ENCODE measurements around the gene LHPP. TPM values are rescaled to one million over a fixed set of nuclear protein-coding genes. Genes with fewer than 3 reads are reported as not detected.

LHPP gene, protein sequence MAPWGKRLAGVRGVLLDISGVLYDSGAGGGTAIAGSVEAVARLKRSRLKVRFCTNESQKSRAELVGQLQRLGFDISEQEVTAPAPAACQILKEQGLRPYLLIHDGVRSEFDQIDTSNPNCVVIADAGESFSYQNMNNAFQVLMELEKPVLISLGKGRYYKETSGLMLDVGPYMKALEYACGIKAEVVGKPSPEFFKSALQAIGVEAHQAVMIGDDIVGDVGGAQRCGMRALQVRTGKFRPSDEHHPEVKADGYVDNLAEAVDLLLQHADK
- 10 to 100 TPM; 10.1 to 15.3 (median 14.2) TPM for polyA plus RNA-seq

DNA sequence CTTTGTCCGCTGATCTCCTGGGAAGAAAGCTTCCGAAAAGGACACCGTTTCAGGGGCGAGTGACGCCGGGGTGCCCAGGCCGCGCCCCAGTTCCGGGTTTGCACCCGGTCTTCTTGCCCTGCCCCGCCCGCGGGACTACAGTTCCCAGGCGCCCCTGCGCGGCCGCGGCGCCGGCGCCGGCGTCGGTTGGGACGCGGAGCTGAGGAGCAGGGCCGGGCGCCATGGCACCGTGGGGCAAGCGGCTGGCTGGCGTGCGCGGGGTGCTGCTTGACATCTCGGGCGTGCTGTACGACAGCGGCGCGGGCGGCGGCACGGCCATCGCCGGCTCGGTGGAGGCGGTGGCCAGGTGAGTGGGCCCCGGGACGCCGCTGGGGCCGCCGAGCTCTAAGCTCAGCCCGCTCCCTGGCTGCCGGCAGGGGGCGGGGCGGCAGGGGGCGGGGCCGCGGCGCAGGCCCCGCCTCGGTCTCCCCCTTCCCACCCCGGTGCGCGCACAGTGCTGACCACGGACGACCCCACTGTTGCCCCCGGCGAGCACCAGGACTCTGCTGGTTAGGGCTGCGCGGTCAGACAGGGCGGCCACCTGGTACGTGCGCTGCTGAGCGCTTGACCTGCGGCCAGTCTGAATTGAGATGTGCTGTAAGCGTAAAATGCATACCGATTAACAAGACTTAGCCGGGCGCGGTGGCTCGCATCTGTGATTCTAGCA lies at the start of gene LHPP:
TSS of gene LHPP (plus strand) at position 182 of the 706 bp plus-strand sequence. CDS start at position 222, 40 bp downstream.
- peak within 1 kb of the TSS; percentile 87 to 96 (median 94) for H3K4me3 Mint-ChIP-seq
- H3K27ac Mint-ChIP-seq = peak within 1 kb of the TSS; percentile 89 to 98 (median 96)
- H3K9me3 Mint-ChIP-seq = peaks cover 0 to 2% (median 0%) of the 10 kb centered on the region in 6 donors
- peak; percentile 78 to 86 (median 85) for DNase-seq
- H3K4me1 Mint-ChIP-seq = peaks cover 17 to 27% of the 10 kb centered on the region in 2 donors
- H3K27me3 Mint-ChIP-seq (ENCODE audit: low read depth in 3 of 3) = peaks cover 4 to 10% (median 5%) of the 10 kb centered on the region in 3 donors
- H3K36me3 Mint-ChIP-seq = peaks cover 0 to 4% (median 0%) of the 10 kb centered on the region in 3 donors

DNA sequence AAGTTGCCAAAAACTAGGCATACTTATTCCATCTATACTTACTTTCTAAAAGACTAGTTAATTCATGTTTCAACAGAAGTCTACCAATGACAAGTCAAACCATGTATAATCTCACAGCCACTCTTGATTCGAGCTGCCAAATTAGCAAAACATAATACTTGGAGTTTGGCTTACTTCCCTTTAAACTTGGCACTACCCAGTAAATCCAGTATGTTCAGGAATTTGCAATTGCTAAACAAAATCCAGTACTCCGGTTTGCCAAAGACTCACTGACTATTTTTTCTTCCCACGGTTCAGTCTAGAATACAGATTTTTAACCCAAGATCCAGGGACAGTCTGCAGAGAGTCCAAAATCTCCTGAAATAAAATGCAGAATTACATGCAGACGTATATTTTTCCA lies 47.5 kb upstream of the LHPP start:
- H3K4me1 Mint-ChIP-seq = peaks cover 5 to 12% of the 10 kb centered on the region in 2 donors
- peaks cover 0 to 4% (median 3%) of the 10 kb centered on the region in 3 donors for H3K27me3 Mint-ChIP-seq (ENCODE audit: low read depth in 3 of 3)
- H3K36me3 Mint-ChIP-seq = peaks cover 0 to 12% (median 9%) of the 10 kb centered on the region in 3 donors
- H3K4me3 Mint-ChIP-seq = no peak overlapping the region
- H3K27ac Mint-ChIP-seq = no peak overlapping the region
- H3K9me3 Mint-ChIP-seq = no peaks in the 10 kb centered on the region
- no peak for DNase-seq

DNA sequence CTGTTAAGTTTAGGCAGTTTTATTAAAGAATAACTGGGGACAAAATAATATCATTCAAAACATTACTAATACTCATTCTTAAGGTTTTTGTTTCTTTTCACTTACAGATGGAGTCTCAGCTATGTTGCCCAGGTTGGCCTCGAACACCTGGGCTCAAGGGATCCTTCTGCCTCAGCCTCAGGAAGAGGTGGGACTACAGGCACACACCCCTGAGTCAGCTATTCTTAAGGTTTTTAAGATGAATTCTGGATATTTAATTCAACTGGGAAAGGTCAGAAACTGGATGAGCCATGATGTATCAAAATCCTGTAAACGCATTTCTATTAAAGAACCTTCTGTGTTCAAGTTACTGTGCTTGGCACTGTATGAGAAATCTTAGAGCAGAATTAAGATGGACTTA lies 46.4 kb upstream of the LHPP start:
- Mint-ChIP-seq H3K27me3 (ENCODE audit: low read depth in 3 of 3) (peaks cover 0 to 6% (median 4%) of the 10 kb centered on the region in 3 donors), H3K36me3 (peaks cover 0 to 9% (median 2%) of the 10 kb centered on the region in 3 donors), H3K4me3 (no peak overlapping the region), H3K4me1 (peaks cover 10 to 17% of the 10 kb centered on the region in 2 donors), H3K27ac (no peak overlapping the region), H3K9me3 (no peaks in the 10 kb centered on the region)
- DNase-seq = no peak

DNA sequence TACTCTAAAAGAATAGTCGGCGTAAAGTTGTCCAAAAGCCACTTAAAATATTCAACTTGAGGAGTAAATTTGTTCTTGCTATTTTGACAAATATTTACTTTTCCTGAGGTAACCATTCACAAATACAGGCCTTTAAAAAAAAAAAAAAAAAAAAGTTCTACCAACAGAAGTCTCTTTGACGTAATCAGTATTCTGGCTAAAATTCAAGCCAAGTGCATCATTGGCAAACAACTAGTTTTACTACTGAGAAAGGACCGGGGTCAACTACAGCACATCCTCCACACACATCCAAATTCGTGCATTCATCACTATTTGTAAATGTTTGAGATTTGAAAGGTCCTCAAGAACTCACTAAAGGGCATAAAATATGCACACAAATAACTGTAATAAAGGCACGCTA lies 44.9 kb upstream of the LHPP start:
- DNase-seq = no peak
- no peak overlapping the region for H3K27ac Mint-ChIP-seq
- H3K27me3 Mint-ChIP-seq (ENCODE audit: low read depth in 3 of 3) = peaks cover 2 to 6% (median 4%) of the 10 kb centered on the region in 3 donors
- peak overlapping the region; percentile 53 to 75 (median 62) for H3K4me3 Mint-ChIP-seq
- H3K36me3 Mint-ChIP-seq = peaks cover 0 to 4% (median 0%) of the 10 kb centered on the region in 3 donors
- no peaks in the 10 kb centered on the region for H3K9me3 Mint-ChIP-seq
- peaks cover 10 to 17% of the 10 kb centered on the region in 2 donors for H3K4me1 Mint-ChIP-seq

DNA sequence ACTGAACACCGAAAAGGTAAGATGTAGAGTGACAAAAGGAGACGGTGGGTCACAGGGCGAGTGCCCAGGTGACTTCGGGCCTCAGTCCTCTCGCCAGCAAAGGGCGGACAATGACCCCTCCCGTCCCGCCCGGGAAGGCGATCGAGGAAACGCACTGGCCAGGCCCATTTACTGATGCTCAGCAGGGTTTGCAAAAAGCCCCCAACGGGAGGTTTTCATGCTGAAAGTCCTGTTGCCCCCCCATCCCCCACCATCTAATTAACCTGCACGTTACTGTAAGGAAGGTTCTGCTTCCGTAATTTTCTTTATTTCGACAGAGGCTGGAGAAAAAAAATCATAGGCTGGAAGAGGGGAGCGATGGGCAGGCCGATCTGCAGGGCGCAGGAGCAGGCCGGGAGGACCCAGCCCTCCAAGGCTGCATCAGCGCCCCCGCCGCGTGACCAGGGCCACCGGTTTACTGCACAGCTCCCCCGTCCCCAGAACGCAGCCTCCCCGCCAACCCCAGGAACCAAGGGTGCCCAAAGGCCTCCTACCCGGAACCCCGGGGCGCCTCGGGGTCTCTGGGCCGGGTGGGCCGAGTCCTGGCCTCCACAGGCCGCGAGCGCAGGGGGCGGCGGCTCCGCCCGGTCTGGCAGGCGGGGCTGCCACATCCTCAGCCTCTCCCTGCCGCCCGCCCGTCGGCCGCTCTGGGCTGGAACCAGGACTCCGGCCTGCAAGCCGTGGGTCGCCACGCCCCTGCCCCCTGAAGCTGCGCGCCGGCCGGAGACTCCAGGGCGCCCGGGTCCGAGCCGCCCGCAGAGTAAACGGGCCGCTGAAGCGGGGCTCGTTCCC lies 43.5 kb upstream of the LHPP start:
- Mint-ChIP-seq H3K4me1 (peaks cover 10 to 17% of the 10 kb centered on the region in 2 donors), H3K9me3 (no peaks in the 10 kb centered on the region), H3K27me3 (ENCODE audit: low read depth in 3 of 3) (peaks cover 4 to 12% (median 4%) of the 10 kb centered on the region in 3 donors), H3K4me3 (peak overlapping the region; percentile 75 to 80 (median 79)), H3K27ac (peak overlapping the region in 5 of 6 donors; percentile 29 to 71 (median 57)), H3K36me3 (no peaks in the 10 kb centered on the region)
- peak; percentile 52 to 61 (median 55) for DNase-seq

DNA sequence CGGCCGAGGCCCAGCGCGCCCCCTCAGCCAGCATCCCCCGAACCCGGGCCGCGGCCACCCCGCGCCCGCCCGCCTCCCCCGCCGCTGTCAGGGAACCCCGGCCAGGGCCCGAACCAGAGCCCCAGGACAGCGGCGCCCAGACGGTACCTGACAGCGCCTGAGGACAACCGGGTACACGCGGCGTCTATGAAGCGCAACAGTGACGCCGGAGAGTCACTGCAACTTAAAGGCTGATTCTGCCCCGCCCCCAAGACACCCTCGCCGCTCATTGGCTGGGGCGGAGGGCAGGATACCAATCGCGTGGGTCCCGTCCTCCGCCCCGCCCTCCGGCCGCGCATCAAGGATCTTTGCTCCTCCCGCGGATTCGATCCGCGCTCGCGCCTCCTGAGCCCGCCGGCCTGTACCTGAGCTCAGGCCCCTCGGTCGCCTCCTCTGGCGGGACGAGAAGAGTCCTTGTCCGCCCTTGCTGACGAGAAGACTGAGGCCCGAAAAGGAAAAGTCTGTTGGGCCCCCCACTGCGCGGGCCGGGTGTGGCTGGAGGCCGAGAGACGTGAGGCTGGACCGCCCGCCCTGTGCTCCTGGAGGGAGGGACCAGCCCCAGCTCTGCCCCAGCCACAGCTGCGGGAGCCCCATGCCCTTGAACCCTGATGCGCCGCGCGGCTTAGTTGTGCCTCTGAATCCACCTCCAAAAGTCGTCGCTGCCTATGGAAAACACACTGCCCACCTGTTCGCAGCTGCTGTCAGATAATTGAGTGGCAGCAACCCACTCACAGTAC lies 42.7 kb upstream of the LHPP start, which contains the start of gene OAT:
TSS of gene OAT (minus strand) at position 198 of the 776 bp plus-strand sequence. CDS start 6,752 bp downstream, outside the sequence.
- H3K4me1 Mint-ChIP-seq = peaks cover 10 to 17% of the 10 kb centered on the region in 2 donors
- peak within 1 kb of the TSS; percentile 80 to 87 (median 84) for H3K4me3 Mint-ChIP-seq
- peaks cover 4 to 13% (median 4%) of the 10 kb centered on the region in 3 donors for H3K27me3 Mint-ChIP-seq (ENCODE audit: low read depth in 3 of 3)
- peak; percentile 93 to 94 (median 93) for DNase-seq
- H3K36me3 Mint-ChIP-seq = no peaks in the 10 kb centered on the region
- no peaks in the 10 kb centered on the region for H3K9me3 Mint-ChIP-seq
- peak within 1 kb of the TSS; percentile 57 to 87 (median 76) for H3K27ac Mint-ChIP-seq

DNA sequence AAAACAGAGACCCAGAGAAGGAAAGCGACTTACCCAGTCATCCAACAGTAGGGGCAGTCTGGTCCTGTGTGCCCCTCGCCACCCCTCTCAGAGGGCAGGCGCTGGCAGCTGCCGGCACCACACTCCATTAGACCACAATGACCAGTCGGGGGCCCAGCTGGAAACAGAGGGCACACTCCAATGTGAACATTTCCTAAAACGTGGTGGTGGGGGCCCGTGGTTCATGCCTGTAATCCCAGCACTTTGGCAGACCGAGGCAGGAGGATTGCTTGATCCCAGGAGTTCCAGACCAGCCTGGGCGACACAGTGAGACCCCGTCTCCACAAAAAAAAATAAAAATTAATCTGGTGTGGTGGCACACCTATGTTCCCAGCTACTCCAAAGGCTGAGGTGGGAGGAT lies 42.0 kb upstream of the LHPP start:
- Mint-ChIP-seq H3K4me1 (peaks cover 10 to 17% of the 10 kb centered on the region in 2 donors), H3K9me3 (no peaks in the 10 kb centered on the region), H3K27ac (peak overlapping the region in 4 of 6 donors; percentile 1 to 72 (median 43)), H3K27me3 (ENCODE audit: low read depth in 3 of 3) (peaks cover 4 to 17% (median 11%) of the 10 kb centered on the region in 3 donors), H3K4me3 (peak overlapping the region; percentile 79 to 87 (median 84)), H3K36me3 (no peaks in the 10 kb centered on the region)
- DNase-seq = no peak

DNA sequence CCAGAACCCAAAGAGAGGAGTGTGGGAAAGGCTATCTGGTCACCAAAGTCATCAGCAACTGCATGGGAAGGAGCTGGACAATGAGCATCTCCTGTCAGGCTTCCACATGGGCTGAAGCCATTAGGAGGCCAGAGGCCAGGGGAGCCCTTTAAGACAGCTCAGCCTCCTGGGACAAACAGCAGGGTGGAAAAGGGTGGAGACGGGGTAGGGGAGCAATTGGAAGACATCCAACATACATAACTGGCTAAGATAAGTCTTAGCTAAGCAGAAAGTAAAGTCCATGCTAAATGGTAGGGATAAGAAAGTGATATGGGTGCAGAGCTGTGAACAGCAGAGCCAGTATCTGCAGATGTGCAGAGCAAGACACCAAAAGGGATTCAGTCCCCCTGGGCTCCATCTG lies 41.4 kb upstream of the LHPP start:
- DNase-seq = no peak
- H3K4me3 Mint-ChIP-seq = peak overlapping the region in 2 of 5 donors; percentile 18 to 33
- H3K36me3 Mint-ChIP-seq = no peaks in the 10 kb centered on the region
- peaks cover 4 to 17% (median 12%) of the 10 kb centered on the region in 3 donors for H3K27me3 Mint-ChIP-seq (ENCODE audit: low read depth in 3 of 3)
- peaks cover 10 to 17% of the 10 kb centered on the region in 2 donors for H3K4me1 Mint-ChIP-seq
- no peaks in the 10 kb centered on the region for H3K9me3 Mint-ChIP-seq
- no peak overlapping the region for H3K27ac Mint-ChIP-seq

DNA sequence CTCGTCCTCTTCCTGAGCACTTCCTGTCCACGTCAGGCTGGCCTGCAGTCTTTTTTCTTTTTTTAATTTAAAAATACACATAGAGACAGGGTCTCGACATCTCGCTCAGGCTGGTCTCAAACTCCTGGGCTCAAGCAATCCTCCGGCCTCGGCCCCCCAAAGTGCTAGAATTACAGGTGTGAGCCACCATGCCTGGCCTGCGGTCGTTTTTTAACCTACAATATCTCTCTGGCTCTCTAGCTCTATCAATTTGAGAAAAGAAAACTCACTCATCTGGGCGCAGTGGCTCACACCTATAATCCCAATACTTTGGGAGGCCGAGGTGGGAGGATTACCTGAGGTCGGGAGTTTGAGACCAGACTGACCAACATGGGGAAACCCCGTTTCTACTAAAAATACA lies 38.9 kb upstream of the LHPP start:
- DNase-seq = no peak
- Mint-ChIP-seq H3K4me1 (peaks cover 5 to 9% of the 10 kb centered on the region in 2 donors), H3K36me3 (no peaks in the 10 kb centered on the region), H3K27me3 (ENCODE audit: low read depth in 3 of 3) (peaks cover 6 to 21% (median 10%) of the 10 kb centered on the region in 3 donors), H3K9me3 (no peaks in the 10 kb centered on the region), H3K4me3 (no peak overlapping the region), H3K27ac (no peak overlapping the region)

DNA sequence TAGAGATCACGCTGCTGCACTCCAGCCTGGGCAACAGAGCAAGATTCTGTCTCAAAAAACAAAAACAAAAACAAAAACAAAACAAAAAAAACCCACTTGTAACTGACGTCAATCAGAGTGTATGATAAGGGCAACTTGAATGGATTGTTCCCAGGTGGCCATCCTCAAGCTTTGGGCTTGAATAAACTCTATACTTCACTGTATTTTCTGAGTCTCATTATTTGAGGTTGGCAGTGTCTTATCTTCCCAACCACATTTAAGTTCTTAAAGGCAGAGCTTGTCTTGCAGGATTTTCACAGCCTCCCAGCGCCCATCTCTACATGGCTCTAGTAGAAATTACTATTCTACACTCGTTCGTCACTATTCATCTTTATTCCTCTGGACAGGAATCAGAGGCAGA lies 37.8 kb upstream of the LHPP start:
- no peak overlapping the region for H3K4me3 Mint-ChIP-seq
- no peak overlapping the region for H3K27ac Mint-ChIP-seq
- no peak for DNase-seq
- H3K4me1 Mint-ChIP-seq = peaks cover 4 to 5% of the 10 kb centered on the region in 2 donors
- peaks cover 7 to 23% (median 8%) of the 10 kb centered on the region in 3 donors for H3K27me3 Mint-ChIP-seq (ENCODE audit: low read depth in 3 of 3)
- no peaks in the 10 kb centered on the region for H3K36me3 Mint-ChIP-seq
- H3K9me3 Mint-ChIP-seq = no peaks in the 10 kb centered on the region

DNA sequence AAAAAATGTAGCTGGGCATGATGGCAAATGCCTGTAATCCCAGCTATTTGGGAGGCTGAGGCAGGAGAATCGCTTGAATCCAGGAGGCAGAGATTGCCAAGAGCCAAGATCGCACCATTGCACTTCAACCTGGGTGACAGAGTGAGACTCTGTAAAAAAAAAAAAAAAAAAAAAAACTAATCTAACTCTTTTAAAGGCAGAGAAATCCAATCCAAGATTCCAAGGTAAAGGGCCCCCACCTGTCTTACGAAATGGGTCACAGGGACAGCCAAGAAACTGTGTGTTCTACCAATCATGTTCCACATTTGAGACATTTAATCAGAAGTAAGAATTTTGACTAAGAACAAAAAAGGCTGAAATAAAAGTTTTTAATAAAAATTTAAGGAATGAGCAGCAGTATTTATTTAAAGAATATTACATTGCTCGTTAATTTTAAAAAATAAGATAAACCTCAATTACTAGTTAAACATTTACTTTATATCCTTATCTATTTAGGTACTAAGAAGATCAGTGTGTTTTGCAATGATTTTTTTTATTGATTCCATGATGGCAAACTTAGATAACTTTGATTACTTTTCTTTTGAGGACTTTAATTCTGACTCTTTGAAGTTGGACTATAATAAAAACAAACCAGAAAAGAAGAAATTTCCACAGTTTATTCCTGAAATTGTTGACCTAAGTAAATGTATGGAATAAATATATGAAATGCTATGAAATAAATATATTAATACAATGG lies 36.2 kb upstream of the LHPP start:
- no peak overlapping the region for H3K27ac Mint-ChIP-seq
- no peaks in the 10 kb centered on the region for H3K36me3 Mint-ChIP-seq
- DNase-seq = no peak
- no peak overlapping the region for H3K4me3 Mint-ChIP-seq
- no peaks in the 10 kb centered on the region for H3K9me3 Mint-ChIP-seq
- H3K27me3 Mint-ChIP-seq (ENCODE audit: low read depth in 3 of 3) = peaks cover 6 to 26% (median 9%) of the 10 kb centered on the region in 3 donors
- no peaks in the 10 kb centered on the region for H3K4me1 Mint-ChIP-seq

DNA sequence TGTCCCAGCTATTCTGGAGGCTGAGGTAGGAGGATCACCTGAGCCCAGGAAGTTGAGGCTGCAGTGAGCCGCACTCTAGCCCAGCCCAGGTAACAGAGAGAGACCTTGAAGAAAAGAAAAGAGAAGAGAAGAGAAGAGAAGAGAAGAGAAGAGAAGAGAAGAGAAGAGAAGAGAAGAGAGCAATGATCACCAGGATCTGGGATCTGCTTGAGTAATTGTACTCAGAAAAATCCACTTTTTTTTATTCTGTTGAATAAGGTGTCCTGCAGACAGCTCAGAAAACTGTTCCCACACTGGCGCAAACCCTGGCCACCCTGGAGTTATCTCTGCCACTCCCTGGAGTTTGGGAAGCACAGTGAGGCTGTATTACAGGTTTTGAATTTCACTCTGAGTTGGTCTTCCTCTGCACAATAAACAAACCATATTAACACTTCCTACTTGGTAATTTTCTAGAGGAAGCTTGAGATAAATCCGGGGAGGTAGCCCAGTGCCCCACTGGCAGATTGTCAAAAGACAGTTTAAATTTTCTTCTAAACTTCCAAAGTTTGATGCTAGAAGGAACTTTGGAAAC lies 33.3 kb upstream of the LHPP start:
- Mint-ChIP-seq H3K4me1 (no peaks in the 10 kb centered on the region), H3K4me3 (no peak overlapping the region), H3K36me3 (no peaks in the 10 kb centered on the region), H3K9me3 (no peaks in the 10 kb centered on the region), H3K27me3 (ENCODE audit: low read depth in 3 of 3) (peaks cover 4 to 26% (median 9%) of the 10 kb centered on the region in 3 donors), H3K27ac (no peak overlapping the region)
- no peak for DNase-seq

All from immature natural killer cell (primary cell).